Stimulated activated CD4-positive, alpha-beta T cell treated with anti-CD3 and anti-CD28 coated beads, Interleukin-4, amount 100 ng/mL, for 24 hours (primary cell): ENCODE data around the gene ERN1.
A peak's percentile ranks its signal among the peaks of the same experiment; 100 is the strongest.

Experiments
- DNase-seq: peaks from one replicate; pipeline ENCODE4 v3.0.0-alpha.2; 2020

The ERN1 gene

GRCh38 chr17:64083093-64083492 lies 46.9 kb downstream of the ERN1 start:
- no peak for DNase-seq

DNA sequence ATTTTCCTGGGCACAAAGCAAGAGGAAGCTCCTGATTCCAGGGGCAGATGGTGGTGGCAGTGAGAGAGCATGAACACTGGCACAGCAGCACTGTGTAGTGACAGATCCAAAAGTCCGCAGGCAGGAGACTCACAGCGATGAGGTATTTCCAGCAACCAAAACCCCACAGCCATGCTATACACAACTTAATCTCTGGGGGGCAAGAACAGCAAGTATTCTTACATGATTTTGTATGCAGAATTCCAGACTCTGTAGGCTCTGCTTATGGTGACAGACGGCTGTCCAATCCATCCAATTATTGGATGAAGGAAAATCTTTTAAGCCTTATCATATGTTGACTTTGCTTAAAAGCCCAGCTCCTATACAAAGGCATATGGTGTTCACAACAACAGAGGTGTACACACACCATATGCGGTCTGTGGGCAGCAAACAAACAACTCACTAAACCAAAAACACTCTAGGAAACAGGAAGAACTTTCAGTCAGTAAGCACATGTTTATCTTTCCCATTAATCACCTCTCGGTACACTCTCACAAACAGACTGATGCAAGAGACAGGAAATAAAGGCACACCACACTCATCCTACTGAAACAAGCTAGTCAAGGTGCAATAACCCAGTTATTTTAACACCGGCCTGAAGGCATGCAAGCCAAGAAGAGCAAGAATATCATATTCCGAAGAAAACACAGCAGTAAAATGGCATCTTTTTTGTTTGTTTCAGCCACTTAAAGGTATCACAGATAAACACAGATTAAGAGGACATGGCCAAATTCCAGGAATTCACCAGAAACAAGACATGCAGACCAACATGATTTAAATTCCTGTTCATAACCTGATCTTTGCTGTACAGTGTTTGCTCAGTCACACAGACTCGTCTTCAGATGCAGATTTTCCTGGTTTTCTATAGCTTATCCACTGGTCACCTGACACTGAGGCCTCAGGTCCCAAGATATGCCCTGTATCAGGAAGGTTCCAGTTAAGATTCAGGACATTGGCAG lies 47.8 kb downstream of the ERN1 start:
- peak; percentile 35 for DNase-seq

DNA sequence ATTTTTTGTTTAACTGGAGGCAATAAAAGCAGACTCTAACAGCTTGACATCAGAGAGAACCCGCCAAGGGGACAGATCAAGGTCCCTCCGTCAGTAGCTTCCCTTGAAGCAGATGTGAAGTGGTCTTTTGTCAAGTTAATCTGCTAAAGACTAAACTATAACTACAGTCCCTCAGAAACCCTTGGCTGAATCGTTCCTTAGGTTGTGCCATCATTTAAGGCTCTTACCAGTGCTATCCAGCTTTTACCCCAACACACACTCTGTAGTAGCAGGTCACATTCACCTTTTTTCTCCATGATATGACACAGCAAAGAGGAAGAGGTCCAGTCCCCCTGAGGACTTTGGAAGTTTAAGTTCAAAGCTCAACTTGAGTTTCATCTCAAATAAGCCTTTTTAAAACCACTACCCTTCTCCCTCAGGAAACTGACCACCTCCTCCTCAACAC lies 49.7 kb downstream of the ERN1 start:
- no peak for DNase-seq

DNA sequence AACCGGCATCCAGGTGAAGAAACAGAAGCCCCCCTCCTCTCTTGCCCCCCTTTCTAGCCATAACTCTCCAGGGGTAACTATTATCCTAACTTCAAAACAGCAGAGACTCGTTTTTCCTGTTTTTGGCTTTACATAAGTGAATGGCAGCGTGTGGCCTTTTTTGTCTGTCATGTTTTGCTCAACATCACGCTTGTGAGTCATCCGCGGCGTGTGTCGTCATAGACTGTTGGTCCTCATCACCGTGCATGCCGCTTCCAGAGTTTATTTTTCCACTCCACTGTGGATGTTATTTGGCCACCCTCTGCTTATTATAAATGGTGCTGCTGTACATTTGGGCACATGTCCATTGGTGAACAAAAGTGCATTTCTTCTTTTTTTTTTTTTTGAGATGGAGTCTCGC lies 52.6 kb downstream of the ERN1 start:
- no peak for DNase-seq

DNA sequence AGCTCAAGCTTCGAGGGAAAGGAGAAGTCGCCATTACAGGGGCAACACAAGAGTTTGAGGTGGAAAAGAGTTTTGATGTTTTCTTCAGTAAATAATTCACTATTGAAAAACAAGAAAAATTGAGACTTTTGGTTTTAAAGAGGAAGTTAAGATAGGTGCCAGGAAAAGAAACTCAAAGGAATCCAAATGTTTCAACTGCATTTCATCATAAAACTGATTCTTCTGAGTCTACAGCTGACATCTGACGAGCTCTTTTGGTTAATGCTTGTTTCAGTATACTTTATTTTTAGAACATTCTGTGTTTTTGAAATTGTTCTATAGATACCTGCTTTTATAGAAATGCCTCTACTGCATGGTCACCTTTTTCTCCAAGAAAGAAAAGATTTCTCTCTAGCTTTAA lies 54.0 kb downstream of the ERN1 start:
- DNase-seq, result no peak

GRCh38 chr17:64074704-64075426 lies 55.1 kb downstream of the ERN1 start:
- DNase-seq, result no peak

- no peak for DNase-seq
Measured at GRCh38 chr17:64073771-64074703, 55.9 kb downstream of the ERN1 start.

- DNase-seq, result no peak
Measured at GRCh38 chr17:64071111-64071510, 58.8 kb downstream of the ERN1 start.

GRCh38 chr17:64070213-64070612 lies 59.7 kb downstream of the ERN1 start:
- no peak for DNase-seq

GRCh38 chr17:64069143-64069542 lies 60.8 kb downstream of the ERN1 start:
- no peak for DNase-seq

GRCh38 chr17:64067657-64068056 lies 62.3 kb downstream of the ERN1 start:
- no peak for DNase-seq

- DNase-seq, result peak; percentile 42
Measured at GRCh38 chr17:64066716-64067115, 63.2 kb downstream of the ERN1 start.

GRCh38 chr17:64065161-64065560 lies 64.8 kb downstream of the ERN1 start:
- DNase-seq, result no peak

- no peak for DNase-seq
Measured at GRCh38 chr17:64064331-64064730, 65.6 kb downstream of the ERN1 start.

DNA sequence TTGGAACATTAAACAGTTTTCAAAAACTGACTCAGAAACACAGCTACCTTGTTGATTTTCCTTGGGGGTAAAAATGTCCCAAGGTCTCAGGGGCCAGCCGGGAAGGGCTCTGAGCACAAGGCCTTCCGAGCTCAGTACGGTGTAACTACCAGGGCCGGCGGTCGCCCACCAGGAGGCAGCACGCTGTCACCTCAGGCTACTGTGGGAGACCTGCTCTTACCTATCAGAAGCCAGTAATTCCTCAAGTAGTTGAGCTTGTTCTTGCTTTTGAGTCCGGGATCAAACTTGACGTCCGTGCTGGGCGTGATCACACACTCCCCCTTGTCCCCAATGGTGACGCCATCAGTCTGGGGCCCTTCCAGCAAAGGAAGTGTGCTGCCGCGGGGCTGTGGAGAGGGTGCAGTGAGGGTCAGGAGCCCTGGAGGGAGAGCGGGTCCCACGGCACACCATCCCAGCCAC lies 66.1 kb downstream of the ERN1 start:
- DNase-seq, result peak; percentile 60

DNA sequence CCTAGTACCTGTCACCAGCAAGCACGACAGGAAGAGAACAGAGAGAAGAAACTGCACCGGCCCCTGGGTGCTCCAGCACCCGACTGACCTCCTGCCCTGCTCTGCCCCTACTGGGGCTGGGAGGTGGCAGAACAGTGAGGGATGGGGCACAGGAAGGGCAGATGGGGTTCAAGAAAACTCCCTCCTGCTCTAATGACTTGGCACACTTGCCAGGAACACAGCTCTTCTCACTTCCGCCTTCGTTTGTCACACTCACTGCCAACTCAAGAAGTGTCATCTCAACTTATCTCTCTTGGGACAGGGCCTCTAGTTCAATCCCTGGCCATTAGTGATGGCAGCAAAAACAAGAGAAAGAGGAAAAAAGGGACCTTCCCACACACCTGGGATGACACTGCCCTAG lies 66.9 kb downstream of the ERN1 start:
- no peak for DNase-seq

DNA sequence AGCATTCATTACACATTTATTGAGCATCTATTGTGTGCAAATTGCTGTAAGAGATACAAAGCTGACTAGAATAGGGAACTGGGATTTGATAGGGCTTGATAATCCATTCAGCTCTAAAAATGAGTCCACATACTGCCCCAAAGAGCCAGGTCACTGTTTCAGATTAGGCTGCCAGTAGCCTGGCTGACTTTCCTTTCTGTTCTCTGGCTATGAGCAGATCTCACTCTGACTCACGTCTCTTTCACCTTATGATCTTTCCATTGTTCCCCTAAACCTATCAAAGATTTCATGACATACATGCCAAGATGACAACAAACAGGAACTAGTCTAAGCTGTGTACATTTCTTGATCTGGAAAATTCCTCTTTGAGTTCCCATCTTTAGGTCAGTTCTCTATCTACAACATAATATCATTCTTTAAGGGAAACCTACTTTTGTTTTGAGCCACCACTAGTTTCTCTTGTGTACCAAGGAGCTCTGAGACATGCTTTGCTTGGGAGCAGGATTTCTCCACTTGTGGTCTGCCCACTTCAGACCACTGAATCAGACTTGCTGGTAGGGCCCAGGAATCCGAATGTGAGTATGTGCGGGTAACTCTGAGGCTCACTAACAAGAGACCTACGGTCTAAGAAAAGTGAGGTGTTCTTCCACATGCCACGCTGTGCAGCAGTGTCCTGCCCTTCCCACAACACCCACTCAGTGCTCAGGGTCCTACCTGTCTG lies 68.6 kb downstream of the ERN1 start:
- peak; percentile 29 for DNase-seq

GRCh38 chr17:64060331-64060730 lies 69.6 kb downstream of the ERN1 start:
- no peak for DNase-seq

DNA sequence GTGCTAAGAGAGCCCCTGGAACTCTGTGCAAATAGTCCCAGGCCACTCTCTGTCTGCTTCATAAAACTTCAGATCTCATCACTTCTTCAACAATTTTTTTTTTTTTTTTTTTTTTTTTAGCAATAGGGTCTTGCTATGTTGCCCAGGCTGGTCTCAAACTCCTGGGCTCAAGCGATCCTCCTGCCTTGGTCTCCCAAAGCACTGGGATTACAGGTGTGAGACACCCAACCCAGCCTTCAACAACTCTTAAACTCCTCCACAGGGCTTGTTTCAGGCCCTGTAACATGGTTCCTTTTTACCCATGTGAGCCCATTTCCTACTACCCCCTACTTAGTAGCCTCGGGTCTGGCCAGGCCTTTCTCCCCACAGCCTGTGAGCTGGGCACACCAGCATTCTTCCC lies 70.2 kb downstream of the ERN1 start:
- no peak for DNase-seq

DNA sequence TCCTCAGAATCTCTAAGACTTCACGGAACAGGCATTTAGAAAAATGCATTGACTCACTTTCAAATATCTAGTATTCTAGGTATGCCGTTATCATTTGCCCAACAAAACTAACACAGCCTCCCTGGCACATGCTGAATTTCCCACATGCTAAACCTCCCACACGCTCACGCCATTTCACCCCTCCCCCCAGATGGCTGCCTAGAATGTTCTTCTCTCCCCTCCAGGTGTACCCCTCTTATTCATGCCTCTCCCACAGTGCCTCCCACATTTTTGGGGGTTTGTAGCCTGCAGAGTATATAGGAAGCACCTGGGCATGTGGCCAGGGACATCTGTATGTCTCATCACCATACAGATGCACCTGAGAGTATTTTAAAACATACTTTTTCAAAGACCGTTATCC lies 71.3 kb downstream of the ERN1 start:
- no peak for DNase-seq

DNA sequence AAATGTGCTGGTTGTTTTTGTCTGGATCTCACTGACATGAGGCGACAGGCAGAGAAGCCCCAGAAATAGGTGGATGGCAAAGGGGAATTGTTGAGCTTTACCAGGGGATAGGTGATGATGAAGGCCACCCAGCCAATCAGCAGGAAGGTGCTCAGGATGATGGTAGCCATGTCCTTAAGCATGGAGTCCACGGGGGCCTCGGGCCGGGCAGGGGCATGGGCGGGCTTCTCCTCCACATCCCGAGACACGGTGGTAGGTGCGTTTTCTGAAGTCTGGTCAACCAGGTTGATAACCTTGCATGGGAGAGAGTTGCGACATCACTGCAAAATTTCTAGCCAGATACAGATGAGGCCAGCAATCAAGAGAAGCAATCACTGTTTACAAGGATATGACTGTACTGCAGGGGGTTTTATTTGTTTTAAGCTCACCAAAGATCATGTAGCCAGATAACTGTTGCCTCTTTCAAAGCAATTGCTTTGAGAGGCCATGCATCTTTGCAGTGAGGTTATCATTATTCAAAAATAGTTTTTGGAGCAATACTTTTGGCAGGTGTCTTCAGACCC lies 72.2 kb downstream of the ERN1 start:
- DNase-seq, result no peak
